Breast epithelium (tissue), 3 donors: Measurements from ENCODE around the gene TFCP2.

ENCODE experiments used
- POLR2A ChIP-seq: fragments of 450-650 bp; IDR thresholded peaks from one replicate; pipeline ENCODE4 v1.6.1; 2016; ENCODE audit warnings: antibody characterized with exemption, mild to moderate bottlenecking, moderate library complexity
- POLR2AphosphoS5 ChIP-seq, 3 donors: sonication (generic); formaldehyde crosslinking; IDR thresholded peaks; one replicate each; pipeline ENCODE4 v1.6.1; 2017; ENCODE audit warnings: antibody characterized with exemption in 3 of 3
- TF ChIP-seq, protein P1 (sequence below), 3 donors: fragments of 450-650 bp; IDR thresholded peaks; one replicate each; pipeline ENCODE4 v1.5.1; 2016 to 2017; ENCODE audit warnings: antibody characterized with exemption in 3 of 3, mild to moderate bottlenecking in 3 of 3, moderate library complexity in 3 of 3

- TF ChIP-seq, protein P1, sequence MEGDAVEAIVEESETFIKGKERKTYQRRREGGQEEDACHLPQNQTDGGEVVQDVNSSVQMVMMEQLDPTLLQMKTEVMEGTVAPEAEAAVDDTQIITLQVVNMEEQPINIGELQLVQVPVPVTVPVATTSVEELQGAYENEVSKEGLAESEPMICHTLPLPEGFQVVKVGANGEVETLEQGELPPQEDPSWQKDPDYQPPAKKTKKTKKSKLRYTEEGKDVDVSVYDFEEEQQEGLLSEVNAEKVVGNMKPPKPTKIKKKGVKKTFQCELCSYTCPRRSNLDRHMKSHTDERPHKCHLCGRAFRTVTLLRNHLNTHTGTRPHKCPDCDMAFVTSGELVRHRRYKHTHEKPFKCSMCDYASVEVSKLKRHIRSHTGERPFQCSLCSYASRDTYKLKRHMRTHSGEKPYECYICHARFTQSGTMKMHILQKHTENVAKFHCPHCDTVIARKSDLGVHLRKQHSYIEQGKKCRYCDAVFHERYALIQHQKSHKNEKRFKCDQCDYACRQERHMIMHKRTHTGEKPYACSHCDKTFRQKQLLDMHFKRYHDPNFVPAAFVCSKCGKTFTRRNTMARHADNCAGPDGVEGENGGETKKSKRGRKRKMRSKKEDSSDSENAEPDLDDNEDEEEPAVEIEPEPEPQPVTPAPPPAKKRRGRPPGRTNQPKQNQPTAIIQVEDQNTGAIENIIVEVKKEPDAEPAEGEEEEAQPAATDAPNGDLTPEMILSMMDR (IDR thresholded peaks at IDR 0.05), result no peak
- TF ChIP-seq POLR2AphosphoS5 (IDR thresholded peaks at IDR 0.05) (no peak), POLR2A (no peak)
These were observed 105.2 kb downstream of the TFCP2 start for GRCh38 chr12:51067771-51068170.
